DOHH2 (cell line): ENCODE data around the gene SSH2.

Experiments used
- H3F3A ChIP-seq: fragments of 200-600 bp; sonication (generic), shearing (Covaris generic); 2 replicates; pipeline ENCODE4 v1.6.0; 2016; ENCODE audit warnings: antibody characterized with exemption, mild to moderate bottlenecking; ENCODE audit not compliant: control insufficient read depth, insufficient read depth
- H3K27ac ChIP-seq: fragments of 200-600 bp; sonication (generic); 2 replicates; pipeline ENCODE4 v1.5.1; 2014; ENCODE audit warnings: low read depth, mild to moderate bottlenecking, low read length, moderate library complexity
- H3K27me3 ChIP-seq: fragments of 200-600 bp; sonication (generic); 2 replicates; pipeline ENCODE4 v1.6.1; 2014; ENCODE audit warnings: mild to moderate bottlenecking, low read length, mixed read lengths; ENCODE audit not compliant: control insufficient read depth
- H3K36me3 ChIP-seq: fragments of 200-600 bp; sonication (generic); 2 replicates; pipeline ENCODE4 v1.6.1; 2014; ENCODE audit warnings: mild to moderate bottlenecking, low read length, moderate library complexity, mixed read lengths; ENCODE audit not compliant: control insufficient read depth
- H3K4me1 ChIP-seq: fragments of 200-600 bp; sonication (generic); 2 replicates; pipeline ENCODE4 v1.6.1; 2014; ENCODE audit warnings: mild to moderate bottlenecking, low read length, mixed read lengths; ENCODE audit not compliant: control insufficient read depth
- H3K4me2 ChIP-seq: fragments of 200-600 bp; sonication (generic); 2 replicates; pipeline ENCODE4 v1.6.0; 2014; ENCODE audit warnings: mild to moderate bottlenecking, low read length, moderate library complexity
- H3K4me3 ChIP-seq: fragments of 200-600 bp; sonication (generic); 2 replicates; pipeline ENCODE4 v1.5.1; 2014; ENCODE audit warnings: mild to moderate bottlenecking, low read length, mixed read lengths
- H3K79me2 ChIP-seq: fragments of 200-600 bp; sonication (generic); 2 replicates; pipeline ENCODE4 v1.6.1; 2014; ENCODE audit warnings: mild to moderate bottlenecking, low read length, mixed read lengths; ENCODE audit not compliant: control insufficient read depth
- H3K9me2 ChIP-seq: fragments of 200-600 bp; sonication (generic); replicated peaks from 2 replicates; pipeline ENCODE4 v1.6.1; 2014; ENCODE audit warnings: mild to moderate bottlenecking, low read length, mixed read lengths; ENCODE audit not compliant: control insufficient read depth
- H3K9me3 ChIP-seq: fragments of 200-600 bp; sonication (generic); 2 replicates; pipeline ENCODE4 v1.6.1; 2014; ENCODE audit warnings: antibody characterized with exemption, low read length, mixed read lengths; ENCODE audit not compliant: control insufficient read depth, insufficient read depth
- H4K20me1 ChIP-seq: fragments of 200-600 bp; sonication (generic); 2 replicates; pipeline ENCODE4 v1.6.0; 2014; ENCODE audit warnings: low read depth, mild to moderate bottlenecking, antibody characterized with exemption, low read length, moderate library complexity; ENCODE audit not compliant: control insufficient read depth, insufficient read depth
- CTCF ChIP-seq: fragments of 200-600 bp; sonication (generic); IDR thresholded peaks from one replicate; pipeline ENCODE4 v1.5.1; 2014; ENCODE audit warnings: antibody characterized with exemption, mild to moderate bottlenecking, low read depth, low read length; ENCODE audit not compliant: poor library complexity, severe bottlenecking
- EZH2phosphoT487 ChIP-seq: fragments of 200-600 bp; sonication (generic); IDR thresholded peaks from 2 replicates; pipeline ENCODE4 v1.6.1; 2017; ENCODE audit warnings: borderline replicate concordance, mild to moderate bottlenecking, antibody characterized with exemption, low read length, moderate library complexity, mixed read lengths

The SSH2 gene

GRCh38 chr17:29763273-29763672 is 166.8 kb downstream of the SSH2 start:
- no peak overlapping the region for H3K4me2 ChIP-seq
- H3K36me3 ChIP-seq = peaks cover 7% of the 10 kb centered on the region
- H4K20me1 ChIP-seq = no peaks in the 10 kb centered on the region
- H3K9me3 ChIP-seq = no peaks in the 10 kb centered on the region
- peaks cover 27% of the 10 kb centered on the region for H3K79me2 ChIP-seq
- no peak overlapping the region for H3K27ac ChIP-seq
- peaks cover 45% of the 10 kb centered on the region for H3K4me1 ChIP-seq
- no peaks in the 10 kb centered on the region for H3K27me3 ChIP-seq
- peaks cover 25% of the 10 kb centered on the region for H3F3A ChIP-seq
- TF ChIP-seq EZH2phosphoT487 (no peak), CTCF (no peak)
- no peak overlapping the region for H3K4me3 ChIP-seq
- H3K9me2 ChIP-seq = no peaks in the 10 kb centered on the region

GRCh38 chr17:29761040-29761761 is 168.8 kb downstream of the SSH2 start:
- TF ChIP-seq EZH2phosphoT487 = no peak
- TF ChIP-seq CTCF = no peak
- Histone ChIP-seq H3K27ac (peak overlapping the region; percentile 72), H3K79me2 (peaks cover 36% of the 10 kb centered on the region), H3K27me3 (no peaks in the 10 kb centered on the region), H3F3A (peaks cover 22% of the 10 kb centered on the region), H3K4me1 (peaks cover 50% of the 10 kb centered on the region), H4K20me1 (no peaks in the 10 kb centered on the region), H3K4me2 (peak overlapping the region; percentile 79), H3K36me3 (peaks cover 13% of the 10 kb centered on the region), H3K9me2 (no peaks in the 10 kb centered on the region), H3K4me3 (peak overlapping the region; percentile 91), H3K9me3 (no peaks in the 10 kb centered on the region)

- H3F3A ChIP-seq = peaks cover 22% of the 10 kb centered on the region
- TF ChIP-seq CTCF (no peak), EZH2phosphoT487 (no peak)
- peaks cover 47% of the 10 kb centered on the region for H3K4me1 ChIP-seq
- peak overlapping the region; percentile 72 for H3K27ac ChIP-seq
- H3K9me2 ChIP-seq = no peaks in the 10 kb centered on the region
- H3K36me3 ChIP-seq = peaks cover 13% of the 10 kb centered on the region
- H3K27me3 ChIP-seq = no peaks in the 10 kb centered on the region
- H3K79me2 ChIP-seq = peaks cover 36% of the 10 kb centered on the region
- no peaks in the 10 kb centered on the region for H4K20me1 ChIP-seq
- H3K4me2 ChIP-seq = peak overlapping the region; percentile 79
- peak overlapping the region; percentile 91 for H3K4me3 ChIP-seq
- no peaks in the 10 kb centered on the region for H3K9me3 ChIP-seq
These were observed 169.6 kb downstream of the SSH2 start for GRCh38 chr17:29760279-29761039.
